ENCODE measurements around the gene CLEC4D.
"Not testable (repeated sequence)": the region's sequence is repeated elsewhere in the genome, so short reads cannot be mapped to it uniquely, and the experiment has no call there.

CLEC4D gene

DNA sequence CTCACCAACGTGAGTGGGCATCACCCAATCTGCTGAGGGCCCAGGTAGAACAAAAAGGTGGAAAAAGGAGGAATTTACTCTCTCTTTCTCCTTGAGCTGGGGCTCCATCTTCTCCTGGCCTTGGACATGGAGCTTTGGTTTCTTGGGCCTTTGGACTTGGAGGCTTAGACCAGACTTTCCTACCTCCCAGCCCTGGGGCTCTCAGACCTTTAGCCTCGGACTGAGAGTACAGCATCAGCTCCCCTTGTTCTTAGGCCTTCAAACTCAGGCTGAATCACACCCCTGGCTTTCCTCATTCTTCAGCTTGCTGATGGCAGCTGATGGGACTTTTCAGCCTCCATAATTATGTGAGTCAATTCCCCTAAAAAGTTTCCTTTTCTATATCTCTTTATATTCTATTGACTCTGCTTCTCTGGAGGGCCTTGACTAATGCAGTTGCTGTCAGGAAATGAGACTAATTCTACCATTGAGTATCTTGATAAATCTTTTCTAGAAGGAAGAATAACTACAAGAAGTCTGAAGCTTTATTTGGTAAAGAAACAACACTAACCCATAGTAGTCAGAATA lies 43.3 kb downstream of the CLEC4D start:
- DNase-seq (ENCODE audit: insufficient read length, low spot score) (no peak), FAIRE-seq (no peak)
- TF ChIP-seq POU2F2 (IDR thresholded peaks at IDR 0.05; ENCODE audit: low read depth, low read length) = no peak
- TF ChIP-seq PAX5 (IDR thresholded peaks at IDR 0.05; ENCODE audit: insufficient read depth, low read length, severe bottlenecking) = no peak
- TF ChIP-seq TAF1 (IDR thresholded peaks at IDR 0.05; ENCODE audit: low read depth, low read length) = no peak
- no peak for TF ChIP-seq SPI1 (IDR thresholded peaks at IDR 0.05; ENCODE audit: low read depth, low read length)
- TF ChIP-seq POLR2A (IDR thresholded peaks at IDR 0.05; ENCODE audit: low read depth, low read length) = no peak
- TF ChIP-seq POLR2AphosphoS5 (IDR thresholded peaks at IDR 0.05; ENCODE audit: low read depth, low read length) = no peak

DNA sequence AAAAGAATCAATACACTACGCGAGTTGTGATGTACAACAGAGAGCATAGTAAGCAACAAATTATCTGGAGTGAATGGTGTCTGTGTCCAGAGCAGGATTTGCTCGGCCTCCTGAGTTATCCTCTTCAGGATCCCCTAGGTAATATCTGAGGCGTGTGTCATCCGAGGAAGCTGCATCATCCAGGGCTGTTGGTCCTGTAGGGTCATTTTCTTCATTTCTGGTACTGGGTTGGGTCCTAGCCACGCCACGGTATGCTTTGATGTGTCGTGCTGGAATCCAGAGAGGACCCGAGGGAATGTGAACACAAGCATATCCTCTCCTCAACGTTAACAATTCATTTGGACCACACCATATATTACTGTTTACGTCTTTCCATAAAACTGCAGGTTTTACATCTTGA lies 46.4 kb downstream of the CLEC4D start:
- TF ChIP-seq POLR2AphosphoS5 (IDR thresholded peaks at IDR 0.05; ENCODE audit: low read depth, low read length) (no peak), TAF1 (IDR thresholded peaks at IDR 0.05; ENCODE audit: low read depth, low read length) (no peak), POU2F2 (IDR thresholded peaks at IDR 0.05; ENCODE audit: low read depth, low read length) (no peak), POLR2A (IDR thresholded peaks at IDR 0.05; ENCODE audit: low read depth, low read length) (no peak), SPI1 (IDR thresholded peaks at IDR 0.05; ENCODE audit: low read depth, low read length) (no peak), PAX5 (IDR thresholded peaks at IDR 0.05; ENCODE audit: insufficient read depth, low read length, severe bottlenecking) (no peak)
- FAIRE-seq (no peak), DNase-seq (ENCODE audit: insufficient read length, low spot score) (no peak)

- no peak for DNase-seq (ENCODE audit: insufficient read length, low spot score)
- TF ChIP-seq POLR2A (IDR thresholded peaks at IDR 0.05; ENCODE audit: low read depth, low read length) = no peak
- no peak for TF ChIP-seq POU2F2 (IDR thresholded peaks at IDR 0.05; ENCODE audit: low read depth, low read length)
- TF ChIP-seq PAX5 (IDR thresholded peaks at IDR 0.05; ENCODE audit: insufficient read depth, low read length, severe bottlenecking) = no peak
- no peak for TF ChIP-seq SPI1 (IDR thresholded peaks at IDR 0.05; ENCODE audit: low read depth, low read length)
- no peak for TF ChIP-seq POLR2AphosphoS5 (IDR thresholded peaks at IDR 0.05; ENCODE audit: low read depth, low read length)
- TF ChIP-seq TAF1 (IDR thresholded peaks at IDR 0.05; ENCODE audit: low read depth, low read length) = no peak
- FAIRE-seq = no peak
Observed at GRCh38 chr12:8561011-8561410, 47.7 kb downstream of the CLEC4D start.

GRCh38 chr12:8562310-8562709 lies 49.0 kb downstream of the CLEC4D start:
- TF ChIP-seq POLR2A (IDR thresholded peaks at IDR 0.05; ENCODE audit: low read depth, low read length) (no peak), TAF1 (IDR thresholded peaks at IDR 0.05; ENCODE audit: low read depth, low read length) (no peak), PAX5 (IDR thresholded peaks at IDR 0.05; ENCODE audit: insufficient read depth, low read length, severe bottlenecking) (no peak), POU2F2 (IDR thresholded peaks at IDR 0.05; ENCODE audit: low read depth, low read length) (no peak), SPI1 (IDR thresholded peaks at IDR 0.05; ENCODE audit: low read depth, low read length) (no peak), POLR2AphosphoS5 (IDR thresholded peaks at IDR 0.05; ENCODE audit: low read depth, low read length) (no peak)
- DNase-seq (ENCODE audit: insufficient read length, low spot score) (no peak), FAIRE-seq (no peak)

DNA sequence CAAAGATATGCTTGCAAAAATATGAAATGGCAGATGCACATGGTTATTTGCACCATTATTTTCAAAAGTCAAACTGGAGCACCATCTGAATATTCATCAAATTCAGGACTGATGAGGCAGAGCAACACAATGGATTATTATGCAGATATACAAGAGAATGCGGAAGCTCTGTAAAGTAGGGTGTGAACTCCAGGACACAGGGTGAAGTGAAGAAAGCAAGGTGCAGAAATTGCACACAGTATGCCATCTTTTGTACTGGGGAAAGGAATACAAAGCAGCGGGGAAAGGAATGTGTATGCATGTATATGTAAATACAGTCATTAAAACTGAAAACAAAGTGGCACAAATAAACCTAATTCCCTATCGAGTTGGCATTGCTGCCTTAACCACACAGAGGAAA lies 50.1 kb downstream of the CLEC4D start:
- TF ChIP-seq POLR2AphosphoS5 (IDR thresholded peaks at IDR 0.05; ENCODE audit: low read depth, low read length) (no peak), POU2F2 (IDR thresholded peaks at IDR 0.05; ENCODE audit: low read depth, low read length) (no peak), POLR2A (IDR thresholded peaks at IDR 0.05; ENCODE audit: low read depth, low read length) (no peak), PAX5 (IDR thresholded peaks at IDR 0.05; ENCODE audit: insufficient read depth, low read length, severe bottlenecking) (no peak), SPI1 (IDR thresholded peaks at IDR 0.05; ENCODE audit: low read depth, low read length) (no peak)
- peak; percentile 16 for FAIRE-seq

GRCh38 chr12:8564656-8565055 lies 51.4 kb downstream of the CLEC4D start:
- DNase-seq (ENCODE audit: insufficient read length, low spot score) (no peak), FAIRE-seq (no peak)
- TF ChIP-seq POU2F2 (IDR thresholded peaks at IDR 0.05; ENCODE audit: low read depth, low read length) = no peak
- no peak for TF ChIP-seq TAF1 (IDR thresholded peaks at IDR 0.05; ENCODE audit: low read depth, low read length)
- no peak for TF ChIP-seq POLR2AphosphoS5 (IDR thresholded peaks at IDR 0.05; ENCODE audit: low read depth, low read length)
- no peak for TF ChIP-seq POLR2A (IDR thresholded peaks at IDR 0.05; ENCODE audit: low read depth, low read length)
- TF ChIP-seq SPI1 (IDR thresholded peaks at IDR 0.05; ENCODE audit: low read depth, low read length) = no peak
- TF ChIP-seq PAX5 (IDR thresholded peaks at IDR 0.05; ENCODE audit: insufficient read depth, low read length, severe bottlenecking) = no peak

More for the DNA sequence above, 50.1 kb downstream of the CLEC4D start:
- no peak for DNase-seq (ENCODE audit: insufficient read length, low spot score)

- FAIRE-seq; DNase-seq (ENCODE audit: insufficient read length, low spot score): not testable (repeated sequence)
Observed at GRCh38 chr12:8566052-8566451, 52.7 kb downstream of the CLEC4D start.

GRCh38 chr12:8566525-8566924 lies 53.2 kb downstream of the CLEC4D start:
- DNase-seq (ENCODE audit: insufficient read length, low spot score) (no peak), FAIRE-seq (no peak)
- no peak for TF ChIP-seq PAX5 (IDR thresholded peaks at IDR 0.05; ENCODE audit: insufficient read depth, low read length, severe bottlenecking)
- TF ChIP-seq TAF1 (IDR thresholded peaks at IDR 0.05; ENCODE audit: low read depth, low read length) = no peak
- TF ChIP-seq POU2F2 (IDR thresholded peaks at IDR 0.05; ENCODE audit: low read depth, low read length) = no peak
- TF ChIP-seq POLR2A (IDR thresholded peaks at IDR 0.05; ENCODE audit: low read depth, low read length) = no peak
- TF ChIP-seq SPI1 (IDR thresholded peaks at IDR 0.05; ENCODE audit: low read depth, low read length) = no peak
